Breast epithelium (tissue), 4 donors: ENCODE data around the gene ATG2A. TPM values are rescaled to one million over a fixed set of nuclear protein-coding genes. Genes with fewer than 3 reads are reported as not detected.

ENCODE experiments used
- DNase-seq, 2 donors: peaks; one replicate each; pipeline ENCODE4 v3.0.0-alpha.2; 2019; ENCODE audit warnings: low spot score in 2 of 2
- H3K27ac ChIP-seq, 2 donors: fragments of 200-600 bp; sonication (generic) in 1 of 2; one replicate each; pipeline ENCODE4 v1.5.1; 2016 to 2019; ENCODE audit warnings: mild to moderate bottlenecking in 1 of 2
- H3K27me3 ChIP-seq, 2 donors: fragments of 200-600 bp; sonication (generic) in 1 of 2; one replicate each; pipeline versions ENCODE4 v1.5.1 to v1.6.0; 2017 to 2019; ENCODE audit warnings: control low read depth in 1 of 2, mild to moderate bottlenecking in 1 of 2
- H3K36me3 ChIP-seq: fragments of 200-600 bp; one replicate; pipeline ENCODE4 v1.5.1; 2019
- H3K4me1 ChIP-seq, 2 donors: fragments of 200-600 bp; sonication (generic); one replicate each; pipeline ENCODE4 v1.5.1; 2016 to 2019; ENCODE audit warnings: control low read depth in 1 of 2
- H3K4me3 ChIP-seq, 3 donors: fragments of 200-600 bp; sonication (generic); 1 replicate in 2 of 3; 2 replicates in 1 of 3; pipeline ENCODE4 v1.5.1; 2016 to 2019; ENCODE audit warnings: mild to moderate bottlenecking in 3 of 3, moderate library complexity in 2 of 3
- H3K9me3 ChIP-seq, 2 donors: fragments of 200-600 bp; sonication (generic) in 1 of 2; one replicate each; pipeline ENCODE4 v1.5.1; 2016 to 2019; ENCODE audit warnings: control low read depth in 1 of 2
- CTCF ChIP-seq, 3 donors: fragments of 450-650 bp; IDR thresholded peaks; one replicate each; pipeline ENCODE4 v1.5.1; 2016 to 2017; ENCODE audit warnings: antibody characterized with exemption in 3 of 3, mild to moderate bottlenecking in 3 of 3, moderate library complexity in 3 of 3
- POLR2A ChIP-seq: fragments of 450-650 bp; IDR thresholded peaks from one replicate; pipeline ENCODE4 v1.6.1; 2016; ENCODE audit warnings: antibody characterized with exemption, mild to moderate bottlenecking, moderate library complexity
- POLR2AphosphoS5 ChIP-seq, 3 donors: sonication (generic); formaldehyde crosslinking; IDR thresholded peaks; one replicate each; pipeline ENCODE4 v1.6.1; 2017; ENCODE audit warnings: antibody characterized with exemption in 3 of 3
- intact Hi-C: fragments of 100-400 bp; cut with DNase I; formaldehyde crosslinking; loops from one replicate; pipeline ENCODE4 v1.15.1; 2023; ENCODE audit warnings: low total_unique reads
- total RNA-seq, 3 donors: library from RNA; depleted of rRNA; stranded (reverse); fragments of >200 nt; gene quantifications; one replicate each; pipeline ENCODE4 v1.1.0, GENCODE V29; 2016

ATG2A gene
- total RNA-seq, 3 donors from 2014 or later: 20.0 to 22.1 (median 21.2) TPM

GRCh38 chr11:64876835-64877341 is 40.1 kb downstream of the ATG2A start:
- peaks cover 19% of the 10 kb centered on the region in 2 donors for H3K4me1 ChIP-seq
- H3K36me3 ChIP-seq: no peaks in the 10 kb centered on the region
- DNase-seq: peak; percentile 69 to 75
- no peaks in the 10 kb centered on the region for H3K27me3 ChIP-seq
- intact Hi-C loops: loop anchor here (1.0 kb wide), 1 partner anchor 33 kb away; the partner anchor contains the start of gene CDC42BPG
- TF ChIP-seq POLR2A (no peak), POLR2AphosphoS5 (IDR thresholded peaks at IDR 0.05) (peak in 2 of 3 donors; percentile 16 to 20)
- no peaks in the 10 kb centered on the region for H3K9me3 ChIP-seq
- H3K4me3 ChIP-seq: peak overlapping the region; percentile 61 to 93 (median 79)
- peak overlapping the region; percentile 96 to 99 for H3K27ac ChIP-seq

GRCh38 chr11:64876229-64876750 is 40.7 kb downstream of the ATG2A start:
- peak overlapping the region; percentile 96 to 99 for H3K27ac ChIP-seq
- intact Hi-C loops: no loop called here
- no peaks in the 10 kb centered on the region for H3K36me3 ChIP-seq
- H3K4me1 ChIP-seq: peaks cover 19% of the 10 kb centered on the region in 2 donors
- no peak for TF ChIP-seq CTCF (IDR thresholded peaks at IDR 0.05)
- TF ChIP-seq POLR2AphosphoS5 (IDR thresholded peaks at IDR 0.05): no peak
- no peak for TF ChIP-seq POLR2A
- no peak for DNase-seq
- H3K27me3 ChIP-seq: no peaks in the 10 kb centered on the region
- no peaks in the 10 kb centered on the region for H3K9me3 ChIP-seq
- H3K4me3 ChIP-seq: peak overlapping the region; percentile 61 to 93 (median 79)

- peak overlapping the region; percentile 96 to 99 for H3K27ac ChIP-seq
- intact Hi-C loops: no loop called here
- H3K4me3 ChIP-seq: peak overlapping the region; percentile 61 to 93 (median 79)
- no peak for DNase-seq
- no peak for TF ChIP-seq POLR2A
- no peak for TF ChIP-seq POLR2AphosphoS5 (IDR thresholded peaks at IDR 0.05)
- TF ChIP-seq CTCF (IDR thresholded peaks at IDR 0.05): no peak
- H3K36me3 ChIP-seq: no peaks in the 10 kb centered on the region
- no peaks in the 10 kb centered on the region for H3K9me3 ChIP-seq
- no peaks in the 10 kb centered on the region for H3K27me3 ChIP-seq
- H3K4me1 ChIP-seq: peaks cover 19% of the 10 kb centered on the region in 2 donors
These were observed 41.4 kb downstream of the ATG2A start for GRCh38 chr11:64875369-64876228.

- Histone ChIP-seq H3K36me3 (no peaks in the 10 kb centered on the region), H3K27ac (peak overlapping the region; percentile 16 to 31), H3K4me3 (peak overlapping the region in 1 of 3 donors; percentile 93), H3K9me3 (no peaks in the 10 kb centered on the region), H3K27me3 (no peaks in the 10 kb centered on the region), H3K4me1 (peaks cover 19 to 24% of the 10 kb centered on the region in 2 donors)
- TF ChIP-seq POLR2AphosphoS5 (IDR thresholded peaks at IDR 0.05) (no peak), CTCF (IDR thresholded peaks at IDR 0.05) (no peak), POLR2A (no peak)
- DNase-seq: no peak
- intact Hi-C loops: no loop called here
These were observed 42.4 kb downstream of the ATG2A start for GRCh38 chr11:64874308-64875240.
